Spleen (tissue), 11 donors: ENCODE data around the gene LMAN2L. TPM values are rescaled to one million over a fixed set of nuclear protein-coding genes. Genes with fewer than 3 reads are reported as not detected.

ENCODE experiments used
- DNase-seq: peaks from one replicate; pipeline ENCODE4 v3.0.0-alpha.2; 2020
- H3K27ac ChIP-seq, 8 donors: fragments of 200-600 bp; sonication (generic) in 7 of 8; 1 replicate in 4 of 8; 2 replicates in 4 of 8; pipeline versions ENCODE4 v1.5.0 to v1.8.0; 2016 to 2021; ENCODE audit warnings: inconsistent platforms in 4 of 8, mild to moderate bottlenecking in 4 of 8, moderate library complexity in 1 of 8
- H3K27me3 ChIP-seq, 7 donors: fragments of 200-600 bp; sonication (generic) in 6 of 7; replicated peaks in 1 of 7; 1 replicate in 4 of 7; 2 replicates in 3 of 7; pipeline versions ENCODE4 v1.5.0 to v1.8.0; 2016 to 2021; ENCODE audit warnings: inconsistent platforms in 3 of 7, mild to moderate bottlenecking in 1 of 7
- H3K36me3 ChIP-seq, 6 donors: fragments of 200-600 bp; sonication (generic) in 5 of 6; 1 replicate in 4 of 6; 2 replicates in 2 of 6; pipeline versions ENCODE4 v1.5.0 to v1.8.0; 2016 to 2021; ENCODE audit warnings: inconsistent platforms in 2 of 6
- H3K4me1 ChIP-seq, 6 donors: fragments of 200-600 bp; sonication (generic) in 5 of 6; 1 replicate in 3 of 6; 2 replicates in 3 of 6; pipeline versions ENCODE4 v1.5.0 to v1.8.0; 2016 to 2021; ENCODE audit warnings: inconsistent platforms in 3 of 6
- H3K4me3 ChIP-seq, 8 donors: fragments of 200-600 bp; sonication (generic) in 7 of 8; 1 replicate in 4 of 8; 2 replicates in 4 of 8; pipeline versions ENCODE4 v1.5.0 to v1.8.0; 2016 to 2021; ENCODE audit warnings: inconsistent platforms in 4 of 8, mild to moderate bottlenecking in 4 of 8, moderate library complexity in 2 of 8
- H3K9me3 ChIP-seq, 8 donors: fragments of 200-600 bp; sonication (generic) in 7 of 8; 1 replicate in 4 of 8; 2 replicates in 4 of 8; pipeline versions ENCODE4 v1.5.0 to v1.8.0; 2016 to 2021; ENCODE audit warnings: inconsistent platforms in 4 of 8
- POLR2A ChIP-seq, 3 donors: fragments of 450-650 bp; IDR thresholded peaks; one replicate each; pipeline ENCODE4 v1.5.1; 2017; ENCODE audit warnings: antibody characterized with exemption in 3 of 3, mild to moderate bottlenecking in 1 of 3
- POLR2AphosphoS5 ChIP-seq, 3 donors: sonication (generic); formaldehyde crosslinking; IDR thresholded peaks; one replicate each; pipeline ENCODE4 v1.5.1; 2017; ENCODE audit warnings: antibody characterized with exemption in 3 of 3
- WGBS, 5 donors: extraction: QIAGEN DNeasy Blood & Tissue Kit in 3 of 5; methylation state at CpG; one replicate each; pipeline versions ENCODE4 v1.1.5 to v1.1.7; 2013 to 2018; 5-methylcytosine and 5-hydroxymethylcytosine counted together
- intact Hi-C: fragments of 100-400 bp; cut with DNase I; formaldehyde crosslinking; loops from one replicate; pipeline ENCODE4 v1.15.0; 2023; ENCODE audit warnings: low total_unique reads
- polyA plus RNA-seq, 3 donors: library from polyadenylated mRNA; stranded (reverse); fragments of 200-250 nt; gene quantifications; one replicate each; pipeline ENCODE4 v1.2.1, GENCODE V29; 2013
- total RNA-seq, 7 donors: library from RNA; depleted of rRNA in 3 of 7; stranded (reverse); fragments of >200 nt in 3 of 7; fragmentation: NEBNext Ultra II Directional in 4 of 7; extraction: Animal tissue kit (Norgen Biotek cat#: 25700) in 4 of 7; gene quantifications; one replicate each; pipeline versions ENCODE4 v1.1.0 to v1.2.1, GENCODE V29; 2016 to 2021
- TF ChIP-seq, protein P1 (sequence below), 11 experiments: fragments of 200-600 bp in 7 of 11; fragments of 450-650 bp in 4 of 11; sonication (generic) in 4 of 11; IDR thresholded peaks in 8 of 11; conservative IDR thresholded peaks in 3 of 11; 1 replicate in 7 of 11; 2 replicates in 4 of 11; pipeline versions ENCODE4 v1.4.0 to v1.8.0; 2016 to 2021; ENCODE audit warnings: antibody characterized with exemption in 11 of 11, inconsistent platforms in 4 of 11, mild to moderate bottlenecking in 1 of 11
- donor health status: healthy with polysubstance abuse.
- donor health status: DM: no; HTN: no; CAD: no; lungs with moderate emphysema.
- donor health status: DM: no; HTN: no; CAD: no.
- donor health status: Bipolar disorder and iron deficiency.
- donor health status: healthy.
- donor health status: DM: no; HTN: no; CAD: no.
- donor health status: DM: yes; HTN: yes; CAD: no.

Gene LMAN2L
- total and polyA plus RNA-seq, 10 donors = 5.8 to 15.4 (median 9.3) TPM

DNA sequence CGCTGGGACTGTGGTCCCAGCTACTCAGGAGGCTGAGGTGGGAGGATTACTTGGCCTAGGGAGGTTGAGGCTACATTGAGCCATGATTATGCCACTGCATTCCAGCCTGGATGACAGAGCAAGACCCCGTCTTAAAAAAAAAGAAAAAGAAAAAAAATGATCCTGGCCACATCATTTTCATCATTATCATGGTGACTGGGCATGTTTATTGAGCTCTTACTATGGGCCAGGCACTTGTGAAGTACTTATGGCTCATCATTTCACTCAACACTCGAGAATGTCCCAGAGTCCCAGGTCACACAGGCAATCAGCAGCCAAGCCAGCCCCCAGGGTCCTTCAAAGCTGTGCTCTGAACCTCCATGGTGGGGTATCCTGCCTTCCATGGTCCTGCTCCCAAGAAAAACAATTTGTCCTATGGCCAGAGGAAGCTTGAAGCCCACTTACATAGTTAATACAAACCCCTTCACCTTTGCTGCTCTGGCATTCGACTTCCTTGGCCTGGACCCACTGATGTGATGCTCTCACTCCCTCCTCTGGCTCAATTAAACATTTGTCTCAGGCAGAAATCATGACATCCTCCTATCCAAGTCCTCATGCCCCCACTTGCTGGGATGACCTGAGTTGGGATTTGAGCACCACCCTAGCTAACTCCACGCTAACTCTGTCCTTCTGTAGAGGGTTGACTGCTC is 17.1 kb upstream of the LMAN2L start:
- Histone ChIP-seq H3K36me3 (no peaks in the 10 kb centered on the region), H3K4me1 (peaks cover 15 to 30% (median 22%) of the 10 kb centered on the region in 6 donors), H3K27me3 (no peaks in the 10 kb centered on the region), H3K9me3 (no peaks in the 10 kb centered on the region), H3K27ac (no peak overlapping the region), H3K4me3 (no peak overlapping the region)
- no peak for TF ChIP-seq POLR2A (IDR thresholded peaks at IDR 0.05)
- TF ChIP-seq POLR2AphosphoS5 (IDR thresholded peaks at IDR 0.05) = no peak
- TF ChIP-seq, protein P1, sequence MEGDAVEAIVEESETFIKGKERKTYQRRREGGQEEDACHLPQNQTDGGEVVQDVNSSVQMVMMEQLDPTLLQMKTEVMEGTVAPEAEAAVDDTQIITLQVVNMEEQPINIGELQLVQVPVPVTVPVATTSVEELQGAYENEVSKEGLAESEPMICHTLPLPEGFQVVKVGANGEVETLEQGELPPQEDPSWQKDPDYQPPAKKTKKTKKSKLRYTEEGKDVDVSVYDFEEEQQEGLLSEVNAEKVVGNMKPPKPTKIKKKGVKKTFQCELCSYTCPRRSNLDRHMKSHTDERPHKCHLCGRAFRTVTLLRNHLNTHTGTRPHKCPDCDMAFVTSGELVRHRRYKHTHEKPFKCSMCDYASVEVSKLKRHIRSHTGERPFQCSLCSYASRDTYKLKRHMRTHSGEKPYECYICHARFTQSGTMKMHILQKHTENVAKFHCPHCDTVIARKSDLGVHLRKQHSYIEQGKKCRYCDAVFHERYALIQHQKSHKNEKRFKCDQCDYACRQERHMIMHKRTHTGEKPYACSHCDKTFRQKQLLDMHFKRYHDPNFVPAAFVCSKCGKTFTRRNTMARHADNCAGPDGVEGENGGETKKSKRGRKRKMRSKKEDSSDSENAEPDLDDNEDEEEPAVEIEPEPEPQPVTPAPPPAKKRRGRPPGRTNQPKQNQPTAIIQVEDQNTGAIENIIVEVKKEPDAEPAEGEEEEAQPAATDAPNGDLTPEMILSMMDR (IDR thresholded peaks at IDR 0.05 in 8 of 11, conservative IDR thresholded peaks at IDR 0.05 in 3 of 11) = no peak
- peak; percentile 14 for DNase-seq
- intact Hi-C loops = no loop called here
- 76 to 90% (median 89%) methylated on average over 5 of the region's 5 CpGs for WGBS, 5 donors

DNA sequence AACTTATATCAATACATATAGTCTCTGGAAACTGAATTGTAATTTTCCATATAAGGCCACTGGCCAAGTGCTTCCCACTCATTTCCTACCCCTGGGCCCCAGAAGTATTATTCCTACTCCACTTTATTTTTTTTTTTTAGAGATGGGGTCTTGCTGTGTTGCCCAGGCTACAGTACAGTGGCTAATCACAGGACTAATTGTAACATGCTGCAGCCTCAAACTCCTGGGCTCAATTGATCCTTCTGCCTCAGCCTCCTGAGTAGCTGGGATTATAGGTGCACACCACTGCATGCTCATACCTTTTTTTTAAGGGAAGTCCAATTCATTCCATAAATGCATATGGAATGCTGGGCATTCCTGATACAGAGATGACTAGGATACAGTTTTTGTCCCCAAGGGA is 14.5 kb upstream of the LMAN2L start:
- no peak for DNase-seq
- Histone ChIP-seq H3K4me1 (peaks cover 0 to 8% (median 1%) of the 10 kb centered on the region in 6 donors), H3K9me3 (no peaks in the 10 kb centered on the region), H3K27me3 (no peaks in the 10 kb centered on the region), H3K36me3 (no peaks in the 10 kb centered on the region), H3K27ac (no peak overlapping the region), H3K4me3 (no peak overlapping the region)
- TF ChIP-seq, protein P1 (IDR thresholded peaks at IDR 0.05 in 8 of 11, conservative IDR thresholded peaks at IDR 0.05 in 3 of 11) = no peak
- TF ChIP-seq POLR2AphosphoS5 (IDR thresholded peaks at IDR 0.05) (no peak), POLR2A (IDR thresholded peaks at IDR 0.05) (no peak)
- intact Hi-C loops = no loop called here

- no peak overlapping the region for H3K4me3 ChIP-seq
- TF ChIP-seq POLR2AphosphoS5 (IDR thresholded peaks at IDR 0.05) (no peak), POLR2A (IDR thresholded peaks at IDR 0.05) (no peak)
- TF ChIP-seq, protein P1 (IDR thresholded peaks at IDR 0.05 in 8 of 11, conservative IDR thresholded peaks at IDR 0.05 in 3 of 11) = no peak
- 43 to 62% (median 48%) methylated on average over 7 of the region's 7 CpGs for WGBS, 5 donors
- peaks cover 0 to 2% (median 0%) of the 10 kb centered on the region in 6 donors for H3K4me1 ChIP-seq
- no peak for DNase-seq
- intact Hi-C loops = no loop called here
- H3K9me3 ChIP-seq = no peaks in the 10 kb centered on the region
- no peak overlapping the region for H3K27ac ChIP-seq
- H3K27me3 ChIP-seq = no peaks in the 10 kb centered on the region
- H3K36me3 ChIP-seq = no peaks in the 10 kb centered on the region
These were observed 13.9 kb upstream of the LMAN2L start for GRCh38 chr2:96753661-96754282.

DNA sequence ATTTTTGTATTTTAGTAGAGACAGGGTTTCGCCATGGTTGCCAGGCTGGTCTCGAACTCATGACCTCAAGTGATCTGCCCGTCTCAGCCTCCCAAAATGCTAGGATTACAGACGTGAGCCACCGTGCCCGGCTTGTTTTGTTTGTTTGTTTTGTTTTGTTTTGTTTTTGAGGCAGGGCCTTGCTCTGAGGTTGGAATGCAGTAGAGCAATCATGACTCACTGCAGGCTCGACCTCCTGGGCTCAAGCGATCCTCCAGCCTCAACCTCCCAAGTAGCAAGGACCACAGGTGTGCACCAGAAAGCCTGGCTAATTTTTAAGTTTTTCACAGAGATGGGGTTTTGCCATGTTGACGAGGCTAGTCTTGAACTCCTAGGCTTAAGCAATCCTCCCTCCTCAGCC is 11.9 kb upstream of the LMAN2L start:
- TF ChIP-seq POLR2A (IDR thresholded peaks at IDR 0.05) (no peak), POLR2AphosphoS5 (IDR thresholded peaks at IDR 0.05) (no peak)
- TF ChIP-seq, protein P1 (IDR thresholded peaks at IDR 0.05 in 8 of 11, conservative IDR thresholded peaks at IDR 0.05 in 3 of 11) = no peak
- no peaks in the 10 kb centered on the region for H3K9me3 ChIP-seq
- H3K27me3 ChIP-seq = no peaks in the 10 kb centered on the region
- WGBS, 5 donors = 88 to 92% (median 91%) methylated on average over 9 of the region's 9 CpGs
- H3K27ac ChIP-seq = no peak overlapping the region
- no peak overlapping the region for H3K4me3 ChIP-seq
- DNase-seq = peak; percentile 38
- no peaks in the 10 kb centered on the region for H3K36me3 ChIP-seq
- intact Hi-C loops = no loop called here
- H3K4me1 ChIP-seq = peaks cover 0 to 6% (median 0%) of the 10 kb centered on the region in 6 donors
